ENCODE results near the gene EPHA4.

DNA sequence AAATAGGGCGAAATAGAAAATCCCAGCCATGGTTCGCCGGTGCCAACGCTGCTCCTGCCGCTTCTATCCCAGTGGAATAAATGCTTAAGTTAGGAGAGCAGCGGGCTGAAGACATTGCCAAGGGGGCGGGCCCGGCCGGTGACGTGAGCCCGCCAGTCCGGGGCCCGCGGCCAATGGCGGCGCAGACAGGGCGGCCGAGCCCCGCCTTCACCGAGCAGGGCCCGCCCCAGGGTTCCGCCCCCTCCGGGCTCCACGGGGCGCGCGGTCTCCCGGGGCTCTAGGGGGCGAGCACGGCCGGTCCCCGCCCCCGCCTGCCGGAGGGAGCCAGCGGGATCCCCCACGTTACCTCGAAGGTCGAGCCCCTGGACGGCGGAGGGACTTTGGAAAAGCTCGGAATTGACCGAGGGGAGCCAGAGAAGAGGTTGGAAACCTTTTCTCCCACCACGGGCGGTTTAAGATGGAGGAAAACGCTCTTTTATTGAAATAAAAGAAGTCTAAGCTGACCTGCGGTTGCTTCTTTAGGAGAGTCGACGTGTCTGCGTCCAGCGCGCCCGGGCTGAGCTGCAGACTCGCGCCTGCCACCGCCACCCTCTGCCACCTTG, at the start of gene EPHA4:
- TF ChIP-seq POLR2AphosphoS5 (IDR thresholded peaks at IDR 0.05; ENCODE audit: low read depth, low read length) (no peak), POLR2A (IDR thresholded peaks at IDR 0.05; ENCODE audit: low read depth, low read length) (no peak)
